Endothelial cell of umbilical vein (primary cell): Measurements from ENCODE around the gene CRYZL1. TPM values are rescaled to one million over a fixed set of nuclear protein-coding genes. Genes with fewer than 3 reads are reported as not detected.

ENCODE experiments used
- BruUV-seq: library from RNA; stranded (reverse); fragments of 400-500 nt; replicated peaks from 2 replicates; lab custom pipeline; 2021; lab: Mats Ljungman, UMichigan
- CTCF ChIA-PET: fragments of 300-600, 350-600 bp; sonication (Branson Sonifier 250); formaldehyde crosslinking; loops from one replicate; lab custom pipeline; 2021; ENCODE audit warnings: antibody characterized with exemption, inconsistent platforms; lab: Charles Lee
- POLR2A ChIA-PET: fragments of 300-600, 350-600 bp; sonication (Branson Sonifier 250); formaldehyde crosslinking; loops from one replicate; lab custom pipeline; 2021; ENCODE audit warnings: antibody characterized with exemption, inconsistent platforms; lab: Charles Lee
- DNase-seq: peaks from one replicate; pipeline ENCODE4 v3.0.0-alpha.2; 2011; ENCODE audit warnings: low read depth, low spot score
- FAIRE-seq: peaks from 2 replicates; lab custom pipeline; 2011; peaks lifted over from hg19 to GRCh38; lab: Jason Lieb, UNC
- H2AFZ ChIP-seq: 2 replicates; pipeline ENCODE4 v1.6.0; 2012; ENCODE audit warnings: low read depth, low read length, control low read depth, inconsistent platforms
- H3K27ac ChIP-seq: 2 replicates; pipeline ENCODE4 v1.5.1; 2011; ENCODE audit warnings: low read depth, mild to moderate bottlenecking, control low read depth, low read length, moderate library complexity; ENCODE audit not compliant: insufficient read depth
- H3K27me3 ChIP-seq, 2 experiments: 2 replicates each; pipeline versions ENCODE4 v1.6.0 to v1.6.1; 2011; ENCODE audit warnings: low read length in 2 of 2, mixed read lengths in 1 of 2; ENCODE audit not compliant: control insufficient read depth in 2 of 2, insufficient read depth in 2 of 2
- H3K36me3 ChIP-seq, 2 experiments: 2 replicates in 1 of 2; 3 replicates in 1 of 2; pipeline ENCODE4 v1.5.1; 2011; ENCODE audit warnings: low read length in 2 of 2, mild to moderate bottlenecking in 1 of 2, moderate library complexity in 1 of 2; ENCODE audit not compliant: control insufficient read depth in 2 of 2, insufficient read depth in 2 of 2; ENCODE audit errors: extremely low read depth in 1 of 2
- H3K4me1 ChIP-seq: 3 replicates; pipeline ENCODE4 v1.5.1; 2011; ENCODE audit warnings: mild to moderate bottlenecking, low read length; ENCODE audit not compliant: control insufficient read depth, insufficient read depth; ENCODE audit errors: extremely low read depth
- H3K4me2 ChIP-seq: 2 replicates; pipeline ENCODE4 v1.6.1; 2011; ENCODE audit warnings: low read length, control low read depth, mixed read lengths; ENCODE audit not compliant: insufficient read depth
- H3K4me3 ChIP-seq, 3 experiments: fragments of 200-600 bp in 1 of 3; sonication (generic), shearing (Covaris generic) in 1 of 3; replicated peaks in 1 of 3; 2 replicates each; pipeline ENCODE4 v1.5.1; 2011 to 2016; ENCODE audit warnings: control low read depth in 3 of 3, low read length in 3 of 3, mild to moderate bottlenecking in 2 of 3, inconsistent platforms in 1 of 3, low read depth in 1 of 3, moderate library complexity in 1 of 3; ENCODE audit not compliant: insufficient read depth in 1 of 3
- H3K79me2 ChIP-seq: 2 replicates; pipeline ENCODE4 v1.6.0; 2012; ENCODE audit warnings: low read length, inconsistent platforms; ENCODE audit not compliant: control insufficient read depth, insufficient read depth
- H3K9ac ChIP-seq: replicated peaks from 2 replicates; pipeline ENCODE3; 2011; ENCODE audit warnings: low read length, control low read depth; ENCODE audit not compliant: insufficient read depth; ENCODE audit errors: extremely low read depth
- H3K9me1 ChIP-seq: replicated peaks from 3 replicates; pipeline ENCODE4 v1.6.0; 2011; ENCODE audit warnings: mild to moderate bottlenecking, low read length; ENCODE audit not compliant: control insufficient read depth, insufficient read depth; ENCODE audit errors: extremely low read depth
- H3K9me3 ChIP-seq: replicated peaks from 2 replicates; pipeline ENCODE4 v1.5.1; 2012; ENCODE audit warnings: low read length, inconsistent platforms; ENCODE audit not compliant: control insufficient read depth, insufficient read depth
- H4K20me1 ChIP-seq: replicated peaks from 2 replicates; pipeline ENCODE3; 2011; ENCODE audit warnings: mild to moderate bottlenecking, low read length; ENCODE audit not compliant: control insufficient read depth, insufficient read depth; ENCODE audit errors: extremely low read depth
- EZH2 ChIP-seq: IDR thresholded peaks from 2 replicates; pipeline ENCODE4 v1.6.1; 2012; ENCODE audit warnings: borderline replicate concordance, low read depth, mild to moderate bottlenecking, moderate library complexity, low read length, inconsistent platforms; ENCODE audit not compliant: severe bottlenecking
- FOS ChIP-seq: IDR thresholded peaks from 2 replicates; pipeline ENCODE4 v1.6.1; 2011; ENCODE audit warnings: mild to moderate bottlenecking, low read length, moderate library complexity, borderline replicate concordance; ENCODE audit not compliant: insufficient read depth
- GATA2 ChIP-seq: IDR thresholded peaks from 2 replicates; pipeline ENCODE4 v1.7.0; 2011; ENCODE audit warnings: low read depth, mild to moderate bottlenecking, moderate library complexity, mixed read lengths, low read length; ENCODE audit not compliant: insufficient read length, insufficient read depth
- JUN ChIP-seq: IDR thresholded peaks from 2 replicates; pipeline ENCODE4 v1.6.1; 2011; ENCODE audit warnings: borderline replicate concordance, low read depth; ENCODE audit not compliant: insufficient read length, insufficient read depth
- MAX ChIP-seq: IDR thresholded peaks from 2 replicates; pipeline ENCODE4 v1.6.1; 2011; ENCODE audit not compliant: insufficient read depth, insufficient read length
- MYC ChIP-seq: IDR thresholded peaks from one replicate; pipeline ENCODE4 v1.6.1; 2011; ENCODE audit warnings: mild to moderate bottlenecking, low read depth, low read length
- POLR2A ChIP-seq: IDR thresholded peaks from 2 replicates; pipeline ENCODE4 v1.6.1; 2012; ENCODE audit warnings: low read depth, mild to moderate bottlenecking, control low read depth, low read length
- POLR2AphosphoS5 ChIP-seq: IDR thresholded peaks from 2 replicates; pipeline ENCODE4 v1.6.1; 2012; ENCODE audit warnings: low read depth, mild to moderate bottlenecking, control low read depth, low read length, moderate library complexity; ENCODE audit not compliant: insufficient read depth
- dilution Hi-C: fragments of 300-500 bp; cut with MboI; formaldehyde crosslinking; loops from one replicate; pipeline ENCODE4 v1.15.0; 2019; ENCODE audit warnings: low sequenced_read_pairs; ENCODE audit not compliant: extremely low pct_ligation_motif_present
- intact Hi-C: fragments of 100-400 bp; cut with micrococcal nuclease; formaldehyde crosslinking; loops from one replicate; pipeline ENCODE4 v1.10.0; 2022
- polyA plus RNA-seq, 4 experiments: library from polyadenylated mRNA; depleted of rRNA in 3 of 4; stranded (reverse) in 3 of 4; unstranded in 1 of 4; fragments of >200 nt; gene quantifications; 2 replicates each; pipeline versions ENCODE4 v1.2.1 to v1.2.3, GENCODE V29; 2011 to 2012; ENCODE audit warnings: missing spikeins in 1 of 4
- total RNA-seq: library from RNA; stranded (reverse); gene quantifications from 2 replicates; pipeline ENCODE4 v1.2.3, GENCODE V29; 2021
- TF ChIP-seq, protein P1 (sequence below), 2 donors: IDR thresholded peaks; 1 replicate in 1 of 2; 2 replicates in 1 of 2; pipeline ENCODE4 v1.5.1; 2011; ENCODE audit warnings: low read length in 2 of 2, mild to moderate bottlenecking in 2 of 2, moderate library complexity in 2 of 2, control low read depth in 1 of 2, inconsistent platforms in 1 of 2, low read depth in 1 of 2; ENCODE audit not compliant: insufficient read depth in 1 of 2; ENCODE audit errors: extremely low read depth in 1 of 2

Gene CRYZL1
- total and polyA plus RNA-seq, 2 donors (not counting 3 experiments of a cell fraction or from before 2014, with no cell fraction given), result 26.4 to 42.1 TPM

GRCh38 chr21:33661146-33661545 lies 19.6 kb upstream of the CRYZL1 start:
- dilution Hi-C loops, result no loop called here
- H3K36me3 ChIP-seq, result no peaks in the 10 kb centered on the region
- peak; percentile 29 for DNase-seq
- no peak overlapping the region for H3K4me2 ChIP-seq
- H3K4me1 ChIP-seq, result peaks cover 40% of the 10 kb centered on the region
- no peaks in the 10 kb centered on the region for H4K20me1 ChIP-seq
- TF ChIP-seq FOS, result peak; percentile 8
- TF ChIP-seq POLR2A, result no peak
- H3K27me3 ChIP-seq, result no peaks in the 10 kb centered on the region
- no peaks in the 10 kb centered on the region for H3K9me3 ChIP-seq
- no peak overlapping the region for H3K9ac ChIP-seq
- no peak for FAIRE-seq
- H2AFZ ChIP-seq, result no peak overlapping the region
- no peaks in the 10 kb centered on the region for H3K9me1 ChIP-seq
- intact Hi-C loops, result no loop called here
- ChIA-PET CTCF (interaction anchor here (1.2 kb wide), 1 partner anchor 24 kb away, joined by 3 read pairs; no protein-coding TSS in a partner anchor), POLR2A (no interaction called here)
- peaks cover 87% of the 10 kb centered on the region for H3K79me2 ChIP-seq
- H3K27ac ChIP-seq, result no peak overlapping the region
- no TSS peak for BruUV-seq
- H3K4me3 ChIP-seq, result no peak overlapping the region

DNA sequence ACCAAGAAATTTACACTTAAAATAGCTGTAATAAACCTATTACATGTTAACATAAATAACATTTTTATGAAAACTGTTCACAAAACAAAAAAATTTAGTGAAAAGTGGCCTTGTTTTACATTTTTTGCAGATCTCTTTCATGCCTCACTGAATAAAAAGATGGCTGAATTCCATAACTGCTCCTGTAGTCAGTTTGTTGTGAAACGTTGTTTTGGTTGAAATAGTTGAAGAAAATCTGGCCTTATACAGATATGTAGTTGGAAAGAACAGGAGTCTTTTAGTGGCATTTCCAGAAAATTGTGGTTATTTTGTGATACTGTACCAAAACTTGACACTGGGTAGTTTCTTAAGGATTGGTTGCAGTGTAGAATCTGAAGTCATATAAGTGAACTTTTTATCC lies 18.9 kb upstream of the CRYZL1 start:
- no peaks in the 10 kb centered on the region for H3K36me3 ChIP-seq
- H3K27ac ChIP-seq, result no peak overlapping the region
- intact Hi-C loops, result no loop called here
- no peaks in the 10 kb centered on the region for H3K9me1 ChIP-seq
- H3K79me2 ChIP-seq, result peaks cover 80% of the 10 kb centered on the region
- CTCF ChIA-PET, result no interaction called here
- no peaks in the 10 kb centered on the region for H3K27me3 ChIP-seq
- dilution Hi-C loops, result no loop called here
- TF ChIP-seq POLR2AphosphoS5 (no peak), MYC (no peak), EZH2 (no peak), GATA2 (no peak), FOS (no peak), JUN (no peak), MAX (no peak), POLR2A (no peak)
- TF ChIP-seq, protein P1, sequence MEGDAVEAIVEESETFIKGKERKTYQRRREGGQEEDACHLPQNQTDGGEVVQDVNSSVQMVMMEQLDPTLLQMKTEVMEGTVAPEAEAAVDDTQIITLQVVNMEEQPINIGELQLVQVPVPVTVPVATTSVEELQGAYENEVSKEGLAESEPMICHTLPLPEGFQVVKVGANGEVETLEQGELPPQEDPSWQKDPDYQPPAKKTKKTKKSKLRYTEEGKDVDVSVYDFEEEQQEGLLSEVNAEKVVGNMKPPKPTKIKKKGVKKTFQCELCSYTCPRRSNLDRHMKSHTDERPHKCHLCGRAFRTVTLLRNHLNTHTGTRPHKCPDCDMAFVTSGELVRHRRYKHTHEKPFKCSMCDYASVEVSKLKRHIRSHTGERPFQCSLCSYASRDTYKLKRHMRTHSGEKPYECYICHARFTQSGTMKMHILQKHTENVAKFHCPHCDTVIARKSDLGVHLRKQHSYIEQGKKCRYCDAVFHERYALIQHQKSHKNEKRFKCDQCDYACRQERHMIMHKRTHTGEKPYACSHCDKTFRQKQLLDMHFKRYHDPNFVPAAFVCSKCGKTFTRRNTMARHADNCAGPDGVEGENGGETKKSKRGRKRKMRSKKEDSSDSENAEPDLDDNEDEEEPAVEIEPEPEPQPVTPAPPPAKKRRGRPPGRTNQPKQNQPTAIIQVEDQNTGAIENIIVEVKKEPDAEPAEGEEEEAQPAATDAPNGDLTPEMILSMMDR (IDR thresholded peaks at IDR 0.05; ENCODE audit: extremely low read depth in 1 of 2, insufficient read depth in 1 of 2, low read depth in 1 of 2, low read length in 2 of 2), result no peak
- no peaks in the 10 kb centered on the region for H4K20me1 ChIP-seq
- no peak overlapping the region for H2AFZ ChIP-seq
- no peaks in the 10 kb centered on the region for H3K9me3 ChIP-seq
- POLR2A ChIA-PET, result no interaction called here
- no peak overlapping the region for H3K4me2 ChIP-seq
- no peak overlapping the region for H3K9ac ChIP-seq
- no peak overlapping the region for H3K4me3 ChIP-seq
- no peak for DNase-seq
- no peak for FAIRE-seq
- no TSS peak for BruUV-seq
- peaks cover 47% of the 10 kb centered on the region for H3K4me1 ChIP-seq
